NCI-H146 treated with DMSO at 0.1 percent for 48 hours (cell line): ENCODE results near the gene KRTAP10-3.

Source experiments
- DNase-seq: peaks from one replicate; lab custom pipeline; 2025; ENCODE audit not compliant: unreplicated experiment; lab: John Stamatoyannopoulos, UW

Gene KRTAP10-3

DNA sequence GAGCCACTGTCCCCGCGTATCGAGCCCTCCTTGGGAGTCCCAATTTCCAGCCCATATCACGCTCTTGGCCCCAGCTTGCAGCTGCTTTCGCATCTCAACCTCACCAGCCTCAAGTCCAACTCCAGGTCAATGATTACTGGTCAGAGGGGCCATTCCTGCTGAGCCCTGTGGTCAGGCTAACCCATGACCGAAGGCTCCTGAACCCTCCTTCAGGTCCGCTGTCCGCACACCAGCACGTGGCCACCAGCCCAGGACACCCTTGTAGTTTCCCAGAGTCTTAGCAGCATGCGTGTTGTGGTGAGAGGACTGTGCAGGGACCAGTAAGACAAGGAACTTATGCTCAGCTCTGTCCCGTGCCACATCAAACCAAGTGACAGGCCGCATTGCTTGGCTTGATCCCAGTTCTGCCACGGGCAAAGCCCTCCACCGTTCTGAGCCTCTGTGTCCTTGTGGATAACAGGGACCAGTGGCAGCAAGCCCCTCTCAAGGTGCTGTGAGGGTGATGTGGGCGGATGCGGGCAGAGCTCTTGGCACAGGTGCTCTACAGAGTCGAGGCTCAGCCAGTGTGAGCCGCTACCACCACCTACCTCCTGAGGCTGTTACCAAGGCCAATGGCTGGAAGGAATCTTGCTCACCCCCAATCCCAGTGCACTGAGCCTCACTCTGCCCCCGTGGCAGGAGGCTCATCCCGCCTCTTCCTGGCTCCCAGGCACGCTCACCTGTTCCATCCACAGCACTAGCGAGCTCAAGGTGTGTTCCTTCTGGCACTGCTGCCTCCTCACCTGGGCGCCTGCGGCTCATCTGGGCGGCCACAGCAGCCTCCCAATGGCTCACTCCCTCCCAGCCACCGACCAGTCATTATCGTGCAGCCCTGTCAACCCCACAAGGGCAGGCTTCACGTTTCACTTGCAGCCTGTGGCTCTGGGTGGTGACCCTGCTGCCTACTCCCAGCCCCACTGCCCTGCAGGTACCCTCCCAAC, 39.0 kb downstream of the KRTAP10-3 start:
- DNase-seq = no peak

DNA sequence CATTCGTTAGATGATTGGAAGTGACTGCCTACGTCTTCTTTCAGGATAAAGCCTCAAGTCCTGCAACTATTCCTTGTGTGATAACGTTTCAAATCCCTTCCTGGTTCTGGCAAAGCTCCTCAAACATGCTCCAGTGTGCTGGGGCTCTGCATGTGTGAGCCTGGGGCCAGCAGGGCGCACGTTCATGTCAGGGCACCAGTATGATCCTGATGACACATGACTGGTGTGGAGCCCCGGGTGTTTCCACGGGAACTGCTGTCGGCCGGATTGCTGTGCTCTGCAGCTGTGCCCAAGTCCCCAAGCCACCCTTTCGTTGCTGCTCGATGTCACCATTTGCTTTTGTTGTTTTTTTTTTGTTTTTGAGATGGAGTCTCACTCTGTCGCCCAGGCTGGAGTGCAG, 39.9 kb downstream of the KRTAP10-3 start:
- no peak for DNase-seq

DNA sequence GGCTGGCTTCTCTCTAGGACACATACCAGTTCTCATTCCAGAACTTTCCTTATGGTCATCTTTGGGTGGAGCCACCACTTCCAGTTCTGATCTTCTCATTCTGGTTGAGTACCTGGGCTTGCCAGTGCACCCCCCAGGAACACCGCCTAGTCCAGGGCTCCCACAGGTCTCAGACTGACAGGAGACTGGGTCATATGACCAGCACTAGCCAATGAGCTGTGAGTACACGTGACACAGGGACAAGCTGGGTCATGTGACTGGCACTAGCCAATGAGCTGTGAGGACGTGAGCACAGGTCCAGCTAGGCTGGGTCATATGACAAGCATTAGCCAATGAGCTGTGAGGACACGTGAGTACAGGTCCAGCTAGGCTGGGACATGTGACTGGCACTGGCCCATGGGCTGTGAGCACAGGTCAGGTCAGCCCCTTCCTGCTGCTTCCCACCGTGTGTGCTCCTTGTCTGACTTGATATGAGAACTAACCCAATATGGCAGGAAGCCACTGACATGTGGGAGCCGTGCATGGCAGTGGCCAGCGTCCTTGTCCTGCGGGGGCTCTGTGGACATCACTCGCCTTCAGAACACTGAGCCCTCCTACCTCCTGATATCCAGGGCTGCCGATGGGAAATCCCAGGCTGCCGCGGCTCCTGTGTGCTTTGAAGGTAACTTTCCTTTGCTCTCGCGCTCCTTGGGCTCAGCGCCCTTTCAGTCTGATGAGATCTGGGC, 41.3 kb downstream of the KRTAP10-3 start:
- DNase-seq = no peak

DNA sequence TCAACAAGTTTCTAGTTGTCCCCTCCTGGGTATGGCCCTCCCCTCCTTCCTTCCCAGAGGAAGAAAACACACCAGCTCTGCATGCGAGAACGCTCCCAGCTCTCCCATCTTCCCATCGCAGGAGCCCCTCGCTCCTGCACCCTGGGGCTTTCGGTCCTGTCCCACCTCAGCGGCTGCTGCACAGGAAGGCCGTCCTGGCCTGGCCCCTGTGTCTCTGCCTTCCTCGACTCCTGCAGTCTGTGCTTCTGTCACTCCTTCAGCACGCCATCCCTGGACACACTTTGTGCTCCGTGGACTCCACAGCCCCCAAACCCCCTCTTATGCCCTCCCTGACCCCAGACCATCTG, 41.8 kb downstream of the KRTAP10-3 start:
- no peak for DNase-seq

DNA sequence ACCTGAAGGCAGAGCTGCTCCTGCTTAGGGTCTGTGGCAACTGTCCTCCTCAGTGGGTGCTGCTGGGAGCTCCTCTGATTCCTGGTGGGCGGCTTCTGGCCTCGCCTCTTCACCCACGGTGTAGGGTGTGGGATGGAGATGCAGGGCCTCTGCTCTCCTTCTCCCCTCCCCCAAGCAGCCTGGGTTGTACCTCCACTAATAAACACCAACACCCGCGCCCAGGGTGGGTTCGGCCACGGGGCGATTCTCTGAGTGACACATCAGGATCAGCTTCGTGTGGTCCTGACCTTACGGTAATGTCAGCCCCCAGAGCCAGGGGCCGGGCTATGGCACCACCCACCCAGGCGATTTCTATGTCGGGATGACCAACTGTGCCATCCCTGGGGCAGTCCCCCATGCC, 42.3 kb downstream of the KRTAP10-3 start:
- no peak for DNase-seq

DNA sequence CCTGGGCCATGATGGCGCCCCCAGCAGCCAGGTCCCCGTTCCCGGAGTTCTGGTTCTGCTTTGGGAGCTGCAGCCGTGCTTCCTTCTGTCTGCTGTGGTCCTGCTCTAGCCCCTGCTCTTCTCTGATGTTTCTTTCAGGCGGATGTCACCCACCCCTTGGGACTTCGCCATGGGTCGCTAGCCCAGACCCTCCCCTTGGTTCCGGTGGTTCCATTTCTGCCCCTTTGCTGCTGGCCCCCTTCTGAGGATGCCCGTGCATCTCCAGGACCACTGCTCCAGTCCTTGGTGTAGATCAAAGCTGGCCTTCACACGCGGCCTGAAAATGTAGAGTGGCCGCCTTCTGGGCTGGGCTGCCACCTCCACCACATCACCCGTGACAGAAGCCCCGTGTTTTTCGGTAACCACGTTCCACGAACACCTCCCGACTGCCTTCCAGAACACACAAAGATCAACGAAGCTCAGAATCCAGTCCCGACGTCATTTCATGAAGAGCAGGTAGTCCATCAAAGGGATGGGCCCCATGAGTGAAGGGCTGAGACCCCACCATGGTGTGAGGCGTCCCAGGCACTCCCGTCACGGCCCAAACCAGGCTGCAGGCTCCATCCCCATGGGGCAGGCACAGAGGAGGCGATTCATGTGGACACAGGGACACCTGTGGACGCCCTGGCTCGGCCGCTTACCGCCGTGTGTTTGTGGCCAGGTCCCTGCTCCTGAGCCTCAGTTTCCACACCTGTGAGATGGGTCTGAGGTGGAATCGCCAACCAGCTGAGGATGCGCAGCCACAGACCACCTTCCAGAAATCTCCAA, 43.0 kb downstream of the KRTAP10-3 start:
- DNase-seq = no peak

DNA sequence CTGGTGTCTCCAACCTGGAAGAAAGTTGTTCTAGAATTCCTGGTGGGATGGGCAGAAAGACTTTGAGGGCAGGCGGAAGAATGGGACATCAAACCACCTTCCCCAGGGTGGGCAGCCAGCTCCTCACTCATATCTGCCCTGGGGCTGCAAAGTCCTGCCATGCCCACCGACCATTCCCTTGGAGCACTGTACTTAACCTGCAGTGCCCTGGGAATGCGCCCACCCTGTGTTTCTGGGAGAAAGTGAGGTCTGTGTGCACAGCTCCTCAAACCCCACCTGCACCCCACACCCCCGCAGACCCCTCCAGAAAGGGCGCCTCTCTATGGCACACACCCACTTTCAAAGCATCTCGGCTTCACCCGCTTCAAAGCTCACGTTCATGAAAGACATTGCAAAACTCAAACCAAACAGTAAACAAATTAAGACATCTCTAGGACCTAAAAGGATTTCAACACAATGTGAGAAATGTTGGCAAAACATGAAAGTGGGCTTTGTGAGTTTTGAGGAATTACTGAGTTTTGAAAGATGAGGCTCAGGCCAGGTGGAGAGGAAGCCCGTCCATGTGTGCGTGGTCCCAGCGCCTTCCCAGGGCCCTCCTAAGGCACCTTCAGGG, 43.7 kb downstream of the KRTAP10-3 start:
- DNase-seq = no peak

DNA sequence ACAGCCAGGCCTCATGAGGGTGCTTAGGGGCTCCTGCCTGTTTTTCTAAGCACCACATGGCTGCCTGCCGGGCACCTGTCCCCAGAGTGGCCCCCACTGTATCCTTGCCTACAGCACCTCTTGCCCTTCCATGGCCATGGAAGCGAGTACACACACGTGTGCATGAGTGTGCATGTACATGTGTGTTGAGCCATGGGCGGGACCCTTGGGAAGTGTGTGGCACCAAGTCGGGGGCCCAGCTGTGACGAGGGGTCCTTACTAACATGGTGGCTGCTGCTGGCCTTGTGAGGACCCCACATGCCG, 44.4 kb downstream of the KRTAP10-3 start:
- DNase-seq = no peak

DNA sequence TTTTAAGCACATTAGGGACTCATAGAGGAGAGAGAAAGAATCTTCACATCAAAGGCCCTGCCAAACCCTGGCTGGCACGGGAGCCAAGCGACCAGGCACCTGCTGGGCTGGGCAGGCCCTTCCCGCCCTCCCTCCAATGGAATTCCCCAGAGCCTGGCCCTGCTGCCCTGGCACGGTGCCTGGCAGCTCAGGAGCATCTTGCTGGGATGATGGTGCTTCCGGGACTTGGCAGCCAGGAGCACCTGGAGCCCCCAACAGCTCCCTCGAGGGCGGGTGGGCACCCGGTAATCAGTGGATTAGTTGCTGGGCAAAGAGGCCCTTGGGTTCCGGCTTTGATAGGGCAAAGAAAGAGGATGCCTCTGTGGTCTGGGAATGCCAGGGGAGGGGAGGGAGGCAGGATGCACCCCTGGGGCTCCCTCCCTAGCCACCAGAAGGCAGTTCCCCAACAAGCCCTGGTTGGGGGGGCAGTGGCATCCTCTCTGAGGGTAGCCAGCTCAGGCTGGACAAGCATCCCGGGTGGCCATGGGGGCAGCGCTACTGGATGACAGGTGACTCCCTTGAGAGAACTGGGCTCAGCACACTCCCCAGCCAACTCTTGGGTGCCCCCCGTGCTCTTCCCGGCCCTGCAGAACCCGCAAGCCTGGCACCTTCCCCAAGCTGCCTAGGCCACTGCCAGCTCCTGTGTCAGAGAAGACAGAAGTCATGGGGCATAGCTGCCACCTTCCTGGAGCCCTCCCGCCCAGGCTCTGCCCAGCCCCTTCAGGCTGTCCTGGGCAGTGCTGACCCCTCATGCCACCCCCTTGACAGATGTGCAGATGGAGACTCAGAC, 45.0 kb downstream of the KRTAP10-3 start:
- no peak for DNase-seq

DNA sequence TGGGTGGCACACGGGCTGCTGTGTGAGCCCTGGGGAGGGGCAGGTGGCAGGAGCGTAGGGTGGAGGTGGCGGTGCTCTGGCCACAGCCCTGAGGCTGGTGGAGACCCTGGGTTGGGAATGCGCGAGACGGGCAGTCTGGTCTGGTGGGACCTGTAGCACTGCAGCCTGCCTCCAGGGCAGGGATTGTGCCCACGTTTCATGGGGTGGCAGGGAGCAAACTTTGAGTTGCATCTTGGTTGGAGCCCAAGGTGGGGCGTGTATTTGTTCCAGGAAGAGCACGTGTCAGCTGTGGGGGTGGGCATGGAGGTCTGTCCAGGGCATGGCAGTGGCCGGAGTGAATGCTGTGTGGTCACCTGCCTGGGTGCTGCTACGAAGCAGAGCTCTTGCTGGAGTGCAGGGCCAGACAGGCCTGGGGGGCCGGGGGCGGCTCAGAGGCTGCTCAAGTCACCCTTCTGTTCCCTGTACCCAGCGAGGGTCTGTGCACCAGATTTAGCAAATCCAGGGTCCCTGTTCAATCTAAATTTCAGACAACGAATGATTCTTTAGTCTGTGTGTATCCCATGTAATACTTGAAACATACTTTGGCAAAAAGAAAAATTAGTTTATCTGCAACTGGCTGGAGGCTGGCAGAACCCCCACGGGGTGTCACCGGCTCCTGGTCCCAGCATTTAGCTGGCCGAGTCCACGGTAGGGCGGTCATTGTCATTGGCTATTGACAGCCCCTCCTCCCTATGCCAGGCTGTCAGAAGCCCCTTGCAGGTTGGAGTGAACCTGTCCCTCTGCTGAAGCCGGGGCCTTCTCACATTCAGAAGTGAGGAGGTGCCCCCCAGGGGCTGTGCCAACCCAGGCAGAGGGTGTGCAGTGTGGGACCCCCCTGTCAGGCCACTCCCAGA, 45.9 kb downstream of the KRTAP10-3 start:
- no peak for DNase-seq

DNA sequence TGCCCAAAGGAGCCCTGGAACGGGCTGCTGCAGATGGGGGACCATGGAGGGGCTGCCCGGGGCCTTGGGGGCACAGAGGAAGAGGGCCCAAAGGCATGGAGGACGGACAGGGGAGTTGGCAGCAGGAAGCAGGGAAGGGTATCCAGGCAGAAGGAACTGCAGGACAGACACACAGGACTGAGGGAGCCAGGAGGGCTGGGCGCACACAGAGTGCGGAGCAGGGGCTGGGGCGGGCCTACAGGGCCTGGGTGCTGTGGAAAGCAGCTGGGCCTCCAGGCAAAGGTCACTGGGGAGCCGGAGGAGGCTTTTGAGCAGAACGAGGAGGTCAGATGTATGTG, 46.7 kb downstream of the KRTAP10-3 start:
- no peak for DNase-seq

DNA sequence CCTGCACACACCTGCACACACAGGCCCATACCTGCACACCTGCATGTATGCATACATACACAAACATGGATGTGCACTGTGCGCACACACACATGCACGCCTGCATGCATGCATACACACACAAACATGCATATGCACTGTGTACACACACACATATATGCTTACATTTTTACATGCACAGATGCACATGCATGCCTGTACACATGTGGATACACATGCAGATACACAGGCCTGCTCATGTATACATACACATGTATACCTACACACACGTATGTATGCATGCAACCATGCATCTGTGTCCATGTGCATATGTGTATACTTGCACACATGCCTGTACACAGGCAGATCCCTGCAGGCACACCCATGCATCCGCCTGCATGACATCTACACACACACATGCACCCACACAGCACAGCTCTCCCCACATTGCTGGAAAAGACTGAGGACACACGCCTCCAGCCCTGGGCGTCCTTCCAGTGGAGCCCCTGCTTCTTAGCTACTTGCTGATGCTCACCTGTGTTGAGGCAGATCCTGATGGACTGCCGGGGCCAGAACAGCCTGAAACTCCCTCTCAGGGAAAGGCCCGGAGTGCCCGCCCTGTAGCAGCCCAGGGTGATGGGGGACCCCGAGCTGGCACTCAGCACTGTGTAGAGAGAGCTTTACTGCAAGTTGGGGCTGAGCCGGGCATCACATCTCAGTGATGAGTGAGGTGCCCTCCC, 47.2 kb downstream of the KRTAP10-3 start:
- no peak for DNase-seq

DNA sequence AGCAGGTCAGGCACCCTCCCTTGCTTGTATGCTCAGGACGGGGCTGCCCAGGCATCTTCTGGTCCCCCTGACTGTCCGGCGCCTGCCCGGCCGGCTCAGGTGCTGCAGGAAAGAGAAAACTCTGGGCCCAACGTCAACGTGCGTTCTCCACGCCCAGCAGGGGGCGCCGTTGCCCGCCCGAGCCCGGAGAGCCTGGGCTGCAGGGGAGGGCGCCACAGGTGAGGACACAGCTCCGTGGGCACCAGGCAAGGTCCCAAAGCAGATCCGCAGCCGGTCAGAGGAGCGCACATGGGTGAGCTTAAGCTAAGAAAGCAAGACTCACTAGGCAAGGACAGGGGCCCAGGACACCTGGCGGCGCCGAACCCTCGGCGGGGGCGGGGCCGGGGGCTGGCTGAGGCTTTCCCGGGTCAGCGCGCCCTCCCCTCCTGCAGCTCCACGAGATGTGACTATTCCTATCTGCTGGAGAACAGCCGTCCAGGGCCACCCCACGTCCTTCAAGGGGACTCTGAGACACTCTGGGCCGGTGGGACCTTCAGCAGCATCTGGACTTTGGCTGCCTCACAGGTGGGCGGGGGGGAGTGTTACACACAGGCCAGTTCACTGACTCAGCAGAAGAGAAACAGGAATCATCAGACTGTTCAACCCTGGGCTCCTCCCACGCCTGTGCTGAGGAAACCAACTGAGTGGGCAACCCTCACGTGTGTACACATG, 47.9 kb downstream of the KRTAP10-3 start:
- no peak for DNase-seq

DNA sequence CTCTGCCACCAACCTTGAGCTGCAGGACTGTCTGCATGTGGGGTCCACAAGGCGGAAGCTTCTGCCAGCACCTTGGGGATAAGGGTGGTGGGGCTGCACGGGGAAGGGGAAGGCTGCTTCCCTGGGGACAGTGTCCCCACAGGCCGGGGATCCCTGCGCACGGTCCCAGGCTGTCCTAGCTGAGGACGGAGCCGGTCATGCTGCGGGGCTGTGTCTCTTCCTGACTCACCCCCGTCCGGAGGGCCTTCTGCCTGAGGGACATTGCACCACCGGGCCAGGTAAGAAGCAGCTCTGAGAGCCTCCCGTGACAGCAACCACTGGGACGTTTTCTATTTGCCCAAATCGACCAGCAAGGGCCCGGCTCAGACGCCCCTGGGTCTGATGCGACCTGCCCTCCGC, 48.5 kb downstream of the KRTAP10-3 start:
- no peak for DNase-seq

DNA sequence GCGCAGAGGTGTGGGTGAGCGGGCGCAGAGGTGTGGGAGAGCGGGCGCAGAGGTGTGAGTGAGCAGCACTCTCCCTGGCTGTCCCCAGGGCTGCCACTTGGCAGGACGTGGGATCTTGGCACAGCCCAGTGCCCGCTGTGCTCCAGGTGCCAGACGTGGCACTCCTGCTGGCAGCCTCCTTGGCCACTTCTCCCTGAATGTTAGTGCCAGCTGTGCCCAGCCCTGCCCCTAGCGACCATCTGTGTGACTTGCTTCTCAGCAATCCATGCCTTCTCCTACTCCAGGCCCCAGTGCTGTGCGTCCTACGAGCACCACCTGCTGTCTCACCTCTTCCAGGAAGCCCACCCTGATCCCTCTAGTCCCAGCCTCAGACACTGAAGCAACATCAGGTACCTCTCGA, 49.1 kb downstream of the KRTAP10-3 start:
- DNase-seq = no peak

DNA sequence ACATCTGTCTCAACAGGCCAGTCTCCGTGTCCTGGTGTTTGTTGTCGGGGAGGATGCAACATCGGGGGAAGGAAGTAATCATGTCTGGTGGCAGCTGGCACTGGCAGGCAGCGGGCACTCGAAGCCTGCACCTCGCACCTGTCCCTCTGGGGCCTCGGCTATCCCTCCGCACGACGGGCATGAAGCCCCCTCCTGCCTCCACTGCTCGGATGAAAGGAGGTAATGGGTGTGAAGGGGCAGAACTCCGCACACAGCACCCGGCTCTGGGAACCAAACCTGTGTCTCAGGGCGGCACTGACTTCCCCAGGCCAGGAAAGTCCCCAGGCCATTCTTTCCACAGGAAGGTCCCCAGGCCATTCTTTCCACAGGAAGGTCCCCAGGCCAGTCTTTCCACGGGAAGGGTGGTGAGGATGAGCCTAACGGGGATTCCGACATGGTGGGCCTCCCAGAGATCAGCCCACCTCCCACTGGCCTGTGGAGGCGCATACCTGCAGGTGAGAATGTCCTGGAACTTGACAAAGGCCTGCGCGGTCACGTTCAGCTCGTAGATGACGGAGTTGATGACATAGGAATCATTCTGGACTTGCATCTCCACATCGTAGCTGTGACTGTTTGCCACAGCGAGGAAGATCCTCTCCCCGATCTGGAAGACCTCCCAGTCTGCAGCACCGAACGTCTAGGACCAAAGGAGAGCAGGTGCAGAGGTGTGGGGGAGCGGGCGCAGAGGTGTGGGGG, 49.7 kb downstream of the KRTAP10-3 start:
- no peak for DNase-seq

DNA sequence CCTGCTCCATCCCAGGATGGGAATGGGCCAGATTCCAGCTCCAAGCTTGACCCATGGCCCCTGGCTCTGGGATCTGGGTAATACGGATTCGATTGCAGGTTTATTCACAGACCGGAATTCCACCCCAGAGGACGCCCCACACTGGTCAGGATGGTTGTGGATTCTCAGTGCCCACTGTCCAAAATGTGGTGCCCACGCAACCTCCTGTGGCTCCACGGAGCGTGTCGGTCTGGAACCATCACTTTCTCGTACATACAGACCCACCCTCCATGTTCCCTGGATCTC, 50.2 kb downstream of the KRTAP10-3 start:
- DNase-seq = no peak
